Caco-2 (cell line): ENCODE data around the gene COPS7A. TPM values are rescaled to one million over a fixed set of nuclear protein-coding genes. Genes with fewer than 3 reads are reported as not detected.
A peak's percentile ranks its signal among the peaks of the same experiment; 100 is the strongest.

Experiments used
- BruUV-seq: library from RNA; stranded (reverse); fragments of 400-500 nt; replicated peaks from 2 replicates; lab custom pipeline; 2021; lab: Mats Ljungman, UMichigan
- CTCF ChIA-PET: fragments of 300-600 bp; sonication (Branson Sonifier 250); formaldehyde crosslinking; loops from one replicate; lab custom pipeline; 2022; ENCODE audit warnings: antibody characterized with exemption; lab: Charles Lee
- POLR2A ChIA-PET: fragments of 300-600 bp; sonication (Branson Sonifier 250); formaldehyde crosslinking; loops from one replicate; lab custom pipeline; 2022; ENCODE audit warnings: antibody characterized with exemption; lab: Charles Lee
- DNase-seq, 2 experiments: peaks; one replicate each; pipeline versions ENCODE4 v3.0.0 to v3.0.0-alpha.2; 2020 to 2022
- H3K27me3 ChIP-seq: replicated peaks from 2 replicates; pipeline ENCODE4 v1.6.0; 2011; ENCODE audit warnings: low read length; ENCODE audit not compliant: control insufficient read depth, insufficient read depth
- H3K36me3 ChIP-seq: 2 replicates; pipeline ENCODE4 v1.5.1; 2011; ENCODE audit warnings: low read length; ENCODE audit not compliant: control insufficient read depth, insufficient read depth
- H3K4me1 ChIP-seq: fragments of 250-450 bp; sonication (Bioruptor Pico); 2 replicates; pipeline ENCODE4 v1.5.1; 2020; ENCODE audit warnings: mild to moderate bottlenecking
- H3K4me3 ChIP-seq: 2 replicates; pipeline ENCODE4 v1.5.1; 2011; ENCODE audit warnings: low read depth, mild to moderate bottlenecking, control low read depth, low read length
- H3K9me3 ChIP-seq: fragments of 250-450 bp; sonication (Bioruptor Pico); 2 replicates; pipeline ENCODE4 v1.5.1; 2020; ENCODE audit warnings: mild to moderate bottlenecking, moderate library complexity
- H3K27ac Mint-ChIP-seq: one replicate; pipeline ENCODE4 v1.8.0; 2022; ENCODE audit warnings: mixed read lengths; ENCODE audit not compliant: unreplicated experiment
- H3K27me3 Mint-ChIP-seq: one replicate; pipeline ENCODE4 v1.8.0; 2022; ENCODE audit warnings: mixed read lengths; ENCODE audit not compliant: insufficient read depth, unreplicated experiment
- H3K36me3 Mint-ChIP-seq: one replicate; pipeline ENCODE4 v1.8.0; 2022; ENCODE audit warnings: mild to moderate bottlenecking, mixed read lengths; ENCODE audit not compliant: insufficient read depth, unreplicated experiment
- H3K4me1 Mint-ChIP-seq: one replicate; pipeline ENCODE4 v1.8.0; 2022; ENCODE audit warnings: low read depth, mixed read lengths; ENCODE audit not compliant: unreplicated experiment
- H3K4me3 Mint-ChIP-seq: one replicate; pipeline ENCODE4 v1.8.0; 2022; ENCODE audit warnings: mild to moderate bottlenecking, moderate library complexity, mixed read lengths; ENCODE audit not compliant: unreplicated experiment
- H3K9me3 Mint-ChIP-seq: one replicate; pipeline ENCODE4 v1.8.0; 2022; ENCODE audit warnings: mixed read lengths; ENCODE audit not compliant: unreplicated experiment
- intact Hi-C: fragments of 100-400 bp; cut with micrococcal nuclease; formaldehyde crosslinking; loops from one replicate; pipeline ENCODE4 v1.10.0; 2022; ENCODE audit not compliant: unreplicated experiment
- total RNA-seq: library from RNA; stranded (reverse); gene quantifications from 2 replicates; pipeline ENCODE4 v1.2.3, GENCODE V29; 2022
- TF ChIP-seq, protein P1 (sequence below), 2 experiments: fragments of 200-600 bp in 1 of 2; IDR thresholded peaks; 1 replicate in 1 of 2; 2 replicates in 1 of 2; pipeline versions ENCODE4 v1.5.1 to v1.8.0; 2011 to 2022; ENCODE audit warnings: antibody characterized with exemption in 1 of 2, control low read depth in 1 of 2, inconsistent platforms in 1 of 2, low read depth in 1 of 2, low read length in 1 of 2, mild to moderate bottlenecking in 1 of 2, moderate library complexity in 1 of 2; ENCODE audit not compliant: insufficient read depth in 1 of 2, severe bottlenecking in 1 of 2, unreplicated experiment in 1 of 2

The COPS7A gene
- total RNA-seq, 1 experiment from 2014 or later = 56.8 TPM

GRCh38 chr12:6698352-6699046 is 25.3 kb upstream of the COPS7A start:
- no peak for DNase-seq
- no peak overlapping the region for H3K27ac Mint-ChIP-seq
- TF ChIP-seq, protein P1, sequence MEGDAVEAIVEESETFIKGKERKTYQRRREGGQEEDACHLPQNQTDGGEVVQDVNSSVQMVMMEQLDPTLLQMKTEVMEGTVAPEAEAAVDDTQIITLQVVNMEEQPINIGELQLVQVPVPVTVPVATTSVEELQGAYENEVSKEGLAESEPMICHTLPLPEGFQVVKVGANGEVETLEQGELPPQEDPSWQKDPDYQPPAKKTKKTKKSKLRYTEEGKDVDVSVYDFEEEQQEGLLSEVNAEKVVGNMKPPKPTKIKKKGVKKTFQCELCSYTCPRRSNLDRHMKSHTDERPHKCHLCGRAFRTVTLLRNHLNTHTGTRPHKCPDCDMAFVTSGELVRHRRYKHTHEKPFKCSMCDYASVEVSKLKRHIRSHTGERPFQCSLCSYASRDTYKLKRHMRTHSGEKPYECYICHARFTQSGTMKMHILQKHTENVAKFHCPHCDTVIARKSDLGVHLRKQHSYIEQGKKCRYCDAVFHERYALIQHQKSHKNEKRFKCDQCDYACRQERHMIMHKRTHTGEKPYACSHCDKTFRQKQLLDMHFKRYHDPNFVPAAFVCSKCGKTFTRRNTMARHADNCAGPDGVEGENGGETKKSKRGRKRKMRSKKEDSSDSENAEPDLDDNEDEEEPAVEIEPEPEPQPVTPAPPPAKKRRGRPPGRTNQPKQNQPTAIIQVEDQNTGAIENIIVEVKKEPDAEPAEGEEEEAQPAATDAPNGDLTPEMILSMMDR (IDR thresholded peaks at IDR 0.05; ENCODE audit: insufficient read depth in 1 of 2, low read depth in 1 of 2, low read length in 1 of 2, severe bottlenecking in 1 of 2, unreplicated experiment in 1 of 2) = no peak
- Histone ChIP-seq H3K4me1 (peaks cover 5% of the 10 kb centered on the region), H3K27me3 (peaks cover 5% of the 10 kb centered on the region), H3K36me3 (no peaks in the 10 kb centered on the region), H3K4me3 (no peak overlapping the region), H3K9me3 (no peaks in the 10 kb centered on the region)
- peaks cover 11% of the 10 kb centered on the region for H3K4me1 Mint-ChIP-seq
- no TSS peak for BruUV-seq
- intact Hi-C loops = loop anchor here (1.0 to 5.0 kb wide), 5 partner anchors 9 to 146 kb away; partner anchors contain the start of genes ING4 and ZNF384
- POLR2A ChIA-PET = interaction anchor here (0.8 to 1.0 kb wide), 2 partner anchors 9 to 26 kb away, joined by 3 to 4 read pairs; partner anchors contain the start of genes COPS7A and ZNF384
- peaks cover 53% of the 10 kb centered on the region for H3K27me3 Mint-ChIP-seq
- no peaks in the 10 kb centered on the region for H3K9me3 Mint-ChIP-seq
- peaks cover 6% of the 10 kb centered on the region for H3K36me3 Mint-ChIP-seq
- CTCF ChIA-PET = interaction anchor here (0.6 to 1.3 kb wide), 9 partner anchors 9 to 160 kb away, joined by 3 to 15 read pairs (median 3); partner anchors contain the start of genes COPS7A and ZNF384
- no peak overlapping the region for H3K4me3 Mint-ChIP-seq

DNA sequence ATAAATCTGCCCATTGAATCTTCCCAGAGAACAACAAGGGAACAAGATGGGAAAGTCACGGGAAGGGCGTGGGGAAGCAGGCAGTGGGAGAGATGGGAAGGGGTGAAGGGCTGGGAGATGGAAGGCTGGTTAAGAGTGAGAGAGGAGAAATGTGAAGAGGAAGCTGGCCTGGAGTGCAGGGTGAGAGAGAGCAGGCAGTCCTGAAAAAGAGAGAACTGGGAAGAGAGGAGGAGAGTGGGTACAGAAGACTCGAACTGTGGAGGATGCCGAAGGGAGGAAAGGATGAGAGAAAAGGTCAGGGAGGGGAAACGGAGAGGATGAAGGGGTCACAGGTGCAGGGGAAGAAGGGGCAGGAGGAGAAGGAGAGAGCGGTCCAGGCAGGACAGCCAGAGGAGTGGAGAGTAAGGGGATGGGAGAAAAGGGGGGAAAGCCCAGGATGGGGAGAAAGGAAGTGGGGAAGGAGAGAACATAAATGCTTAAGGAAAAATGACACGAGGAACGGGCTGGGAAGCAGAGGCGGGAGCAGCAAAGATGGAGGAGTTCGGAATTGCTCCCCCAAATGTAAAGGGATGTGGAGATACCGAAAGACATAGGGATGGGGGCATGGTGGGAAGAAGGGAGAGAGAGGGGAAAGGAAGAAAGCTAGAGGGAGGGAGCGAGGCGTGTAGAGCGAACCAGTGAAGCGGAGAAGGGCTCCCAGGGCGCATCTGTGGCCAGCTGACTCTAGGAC is 24.4 kb upstream of the COPS7A start:
- no peaks in the 10 kb centered on the region for H3K36me3 ChIP-seq
- CTCF ChIA-PET = interaction anchor here (0.6 to 1.3 kb wide), 7 partner anchors 10 to 145 kb away, joined by 3 to 6 read pairs (median 4); partner anchors contain the start of genes COPS7A and ZNF384
- peaks cover 6% of the 10 kb centered on the region for H3K36me3 Mint-ChIP-seq
- no peaks in the 10 kb centered on the region for H3K9me3 ChIP-seq
- H3K4me1 Mint-ChIP-seq = peaks cover 12% of the 10 kb centered on the region
- no peaks in the 10 kb centered on the region for H3K9me3 Mint-ChIP-seq
- peaks cover 47% of the 10 kb centered on the region for H3K27me3 Mint-ChIP-seq
- peak overlapping the region; percentile 50 for H3K4me3 Mint-ChIP-seq
- POLR2A ChIA-PET = interaction anchor here (0.6 kb wide), 1 partner anchor 10 kb away, joined by 11 read pairs; the partner anchor contains the start of gene ZNF384
- intact Hi-C loops = loop anchor here (2.0 to 5.0 kb wide), 2 partner anchors 37 to 147 kb away; partner anchors contain the start of gene ING4
- H3K4me3 ChIP-seq = no peak overlapping the region
- BruUV-seq = no TSS peak
- DNase-seq = no peak
- TF ChIP-seq, protein P1 (IDR thresholded peaks at IDR 0.05; ENCODE audit: insufficient read depth in 1 of 2, low read depth in 1 of 2, low read length in 1 of 2, severe bottlenecking in 1 of 2, unreplicated experiment in 1 of 2) = no peak
- H3K27ac Mint-ChIP-seq = no peak overlapping the region
- peaks cover 5% of the 10 kb centered on the region for H3K4me1 ChIP-seq
- peaks cover 5% of the 10 kb centered on the region for H3K27me3 ChIP-seq
